Measurements from ENCODE around the gene WDR91.

WDR91 gene

GRCh38 chr7:135197906-135198655 is 13.2 kb downstream of the WDR91 start:
- DNase-seq: no peak

DNA sequence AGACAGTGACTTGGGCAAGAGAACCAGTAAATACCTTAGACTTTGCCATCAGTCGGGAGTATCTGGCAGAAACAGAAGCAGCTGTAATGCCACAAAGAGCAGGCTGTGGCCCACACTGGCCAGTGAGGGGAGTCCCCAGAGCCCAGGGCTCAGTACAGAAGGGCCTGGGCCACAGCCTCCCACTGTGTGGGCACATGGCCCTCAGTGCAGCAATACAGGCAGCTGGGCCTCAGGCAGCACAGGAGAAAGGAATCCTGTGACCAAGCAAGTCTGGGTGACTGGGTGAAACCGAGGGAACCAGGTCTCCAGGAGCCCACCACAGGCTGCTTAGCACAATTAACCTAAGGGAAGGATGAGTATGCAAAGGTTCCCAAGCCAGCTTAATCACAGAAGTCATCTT is 14.0 kb downstream of the WDR91 start:
- no peak for DNase-seq

GRCh38 chr7:135195968-135196629 is 15.2 kb downstream of the WDR91 start:
- DNase-seq: no peak

GRCh38 chr7:135195156-135195555 is 16.2 kb downstream of the WDR91 start:
- no peak for DNase-seq

DNA sequence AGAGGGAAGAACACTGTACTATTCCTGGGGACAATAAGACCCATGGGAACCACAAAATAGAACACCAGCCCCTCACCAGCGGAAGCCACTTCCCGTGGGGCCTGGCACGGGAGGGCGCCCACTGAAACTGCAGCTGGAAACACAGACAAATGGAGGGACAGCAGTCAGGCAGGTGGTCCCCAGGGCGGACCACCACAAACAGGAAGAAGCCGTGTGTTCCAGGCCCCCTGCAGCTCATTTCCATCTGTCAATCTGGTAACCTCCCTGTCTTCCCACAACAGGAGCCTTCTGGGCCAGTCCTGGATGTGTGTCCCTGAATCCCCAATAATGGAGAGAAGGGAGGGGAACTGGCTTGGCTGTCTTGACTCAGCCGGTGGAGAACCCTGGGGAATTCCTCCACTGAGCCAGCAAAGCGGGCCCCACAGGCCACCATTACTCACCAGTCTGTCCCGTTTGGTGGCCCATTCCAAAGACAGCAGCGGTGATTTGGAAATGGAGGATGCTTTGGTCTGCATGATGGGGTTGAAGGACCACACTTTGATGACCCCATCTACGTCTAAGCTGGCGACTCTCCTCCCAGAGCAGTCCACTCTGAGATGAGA is 16.7 kb downstream of the WDR91 start:
- no peak for DNase-seq

DNA sequence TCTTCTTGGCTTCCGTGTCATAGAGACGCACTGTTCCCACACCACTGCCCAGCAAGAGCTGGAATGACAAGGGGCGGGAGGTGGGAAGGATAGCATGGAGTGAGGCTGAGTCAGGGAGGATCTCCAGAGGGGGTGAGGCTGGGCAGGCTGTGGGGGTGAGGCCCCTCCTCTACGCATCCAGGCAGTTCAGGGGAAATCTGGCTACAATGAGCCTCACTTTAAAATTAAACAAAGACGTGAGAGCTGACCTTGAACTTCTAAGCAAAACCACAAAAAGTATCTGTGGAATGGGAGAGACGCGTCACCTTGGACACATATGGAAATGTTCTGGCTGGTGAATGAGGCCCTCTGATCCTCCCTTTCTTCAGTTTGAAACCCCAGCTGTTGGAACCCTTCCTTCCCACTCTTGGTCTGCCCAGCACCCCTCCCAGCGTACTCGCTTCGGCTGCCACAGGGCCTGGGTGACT is 17.7 kb downstream of the WDR91 start:
- no peak for DNase-seq

- DNase-seq: no peak
These were observed 18.3 kb downstream of the WDR91 start for GRCh38 chr7:135192914-135193536.

GRCh38 chr7:135190703-135191102 is 20.6 kb downstream of the WDR91 start:
- DNase-seq: no peak

- no peak for DNase-seq
These were observed 21.4 kb downstream of the WDR91 start for GRCh38 chr7:135189961-135190360.

DNA sequence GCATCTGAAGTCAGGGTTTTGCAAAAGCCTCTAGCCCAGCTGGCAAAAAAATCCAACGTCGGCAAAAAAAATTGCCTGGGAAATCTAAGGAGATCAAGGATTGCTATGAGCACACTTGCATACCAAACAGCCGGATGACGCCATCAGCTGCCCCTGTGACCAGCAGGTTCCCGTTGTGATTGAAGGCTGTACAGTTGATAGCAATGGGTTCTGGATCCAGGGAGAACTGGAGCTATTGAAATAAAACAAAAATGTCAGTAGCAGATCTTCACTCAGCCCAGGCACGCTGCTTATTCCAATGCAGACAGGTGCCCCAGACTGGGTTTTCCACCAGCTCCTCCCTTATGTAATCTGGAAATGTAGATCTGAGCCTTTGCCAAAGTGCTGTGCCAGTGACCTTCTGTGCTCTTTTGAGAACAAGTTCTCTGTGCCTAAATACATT is 22.1 kb downstream of the WDR91 start:
- DNase-seq: no peak

DNA sequence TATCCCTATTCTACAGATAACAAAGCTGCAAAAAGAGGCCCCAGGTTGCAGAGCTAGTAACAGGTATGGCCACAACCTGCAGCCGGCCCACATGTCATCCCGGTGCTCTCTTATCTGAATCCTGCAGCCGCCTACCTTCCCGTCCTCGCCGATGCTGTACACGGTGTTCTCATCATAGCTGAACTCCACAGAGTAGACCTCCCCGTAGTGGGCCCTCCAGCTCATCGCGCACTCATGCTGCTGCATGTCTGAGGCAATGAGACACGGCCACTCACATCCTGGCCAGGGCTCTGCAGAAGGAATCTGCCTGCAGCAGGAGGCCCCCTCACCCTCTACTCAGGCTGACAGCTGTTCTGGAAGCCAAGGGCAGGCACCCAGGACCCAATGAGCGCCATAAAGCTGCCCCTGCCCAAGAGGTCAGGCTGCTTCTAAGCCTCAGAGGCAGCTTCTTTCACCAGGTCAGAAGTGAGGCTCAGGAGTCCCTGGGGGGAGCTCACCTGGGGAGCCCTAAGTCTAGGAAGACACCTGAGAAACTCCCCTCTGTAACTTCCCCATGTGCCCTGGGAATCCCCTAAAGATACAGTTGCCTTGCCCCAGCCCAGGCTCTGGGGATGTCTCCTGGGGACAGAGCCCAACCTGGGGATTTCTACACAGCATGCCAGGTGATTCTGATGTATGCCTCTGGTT is 22.9 kb downstream of the WDR91 start:
- no peak for DNase-seq

GRCh38 chr7:135186841-135187253 is 24.5 kb downstream of the WDR91 start:
- no peak for DNase-seq

DNA sequence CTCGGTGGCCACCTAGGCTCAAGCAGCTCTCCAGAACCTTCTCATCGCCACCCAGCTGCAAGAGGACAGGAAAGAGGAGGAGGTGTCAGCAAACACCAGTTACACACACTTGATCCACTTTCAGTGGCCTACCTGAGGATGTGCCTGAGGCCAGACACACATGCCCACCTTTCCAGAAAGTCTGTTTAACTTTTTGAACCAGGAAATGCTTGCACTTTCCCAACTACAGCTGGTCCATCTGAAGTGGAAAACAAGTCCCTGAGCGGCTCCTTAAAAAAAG is 25.1 kb downstream of the WDR91 start:
- no peak for DNase-seq

GRCh38 chr7:135185471-135186260 is 25.7 kb downstream of the WDR91 start:
- no peak for DNase-seq

DNA sequence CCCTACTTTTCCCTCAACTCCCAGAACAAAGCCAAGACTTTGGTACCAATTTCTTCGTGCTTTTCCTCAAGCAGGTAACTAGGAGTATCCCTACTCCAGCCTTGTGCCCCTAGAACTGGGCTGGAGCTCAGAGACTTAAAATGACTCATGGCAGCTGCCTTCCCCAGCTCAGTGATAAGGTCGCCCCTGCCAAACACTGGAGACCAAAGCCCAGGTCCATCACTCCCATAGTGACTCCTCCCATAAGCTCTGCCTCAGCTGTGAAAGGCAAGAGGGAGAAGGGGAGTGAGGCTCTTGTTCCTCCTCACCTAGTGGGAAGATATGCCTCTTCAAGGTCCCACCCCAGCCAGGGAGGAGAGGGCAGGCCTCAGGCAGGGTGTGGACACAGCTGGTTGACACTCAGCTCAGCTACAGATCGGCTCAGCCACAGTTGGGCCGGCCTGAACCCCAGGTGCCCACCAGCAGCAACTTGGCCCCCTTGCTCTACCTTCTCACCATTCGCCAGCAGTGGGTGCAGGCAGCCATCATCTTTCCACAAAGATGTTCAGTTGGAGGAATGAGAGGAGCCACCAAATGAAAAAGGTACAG is 27.0 kb downstream of the WDR91 start:
- DNase-seq: no peak

DNA sequence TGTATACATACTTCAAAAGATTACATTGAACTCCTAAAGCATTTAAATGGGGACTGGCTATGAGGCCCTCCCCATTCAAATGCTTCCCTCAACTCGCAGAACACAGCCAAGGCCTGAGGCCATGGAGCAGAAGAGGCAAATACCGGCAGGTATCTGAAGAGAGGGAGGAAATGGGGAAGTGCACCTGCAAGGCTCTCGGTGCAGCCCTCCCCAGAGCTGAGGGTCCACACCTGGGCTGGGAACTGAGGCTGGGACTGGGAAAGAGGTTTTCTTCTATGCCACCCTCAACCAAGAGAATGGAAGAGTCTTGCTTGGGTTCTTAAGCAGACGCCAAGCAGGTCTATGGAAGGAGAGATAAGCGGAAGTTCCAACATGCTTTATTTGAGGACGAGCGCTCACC is 27.8 kb downstream of the WDR91 start:
- no peak for DNase-seq

- DNase-seq: no peak
These were observed 29.2 kb downstream of the WDR91 start for GRCh38 chr7:135181929-135182678.

DNA sequence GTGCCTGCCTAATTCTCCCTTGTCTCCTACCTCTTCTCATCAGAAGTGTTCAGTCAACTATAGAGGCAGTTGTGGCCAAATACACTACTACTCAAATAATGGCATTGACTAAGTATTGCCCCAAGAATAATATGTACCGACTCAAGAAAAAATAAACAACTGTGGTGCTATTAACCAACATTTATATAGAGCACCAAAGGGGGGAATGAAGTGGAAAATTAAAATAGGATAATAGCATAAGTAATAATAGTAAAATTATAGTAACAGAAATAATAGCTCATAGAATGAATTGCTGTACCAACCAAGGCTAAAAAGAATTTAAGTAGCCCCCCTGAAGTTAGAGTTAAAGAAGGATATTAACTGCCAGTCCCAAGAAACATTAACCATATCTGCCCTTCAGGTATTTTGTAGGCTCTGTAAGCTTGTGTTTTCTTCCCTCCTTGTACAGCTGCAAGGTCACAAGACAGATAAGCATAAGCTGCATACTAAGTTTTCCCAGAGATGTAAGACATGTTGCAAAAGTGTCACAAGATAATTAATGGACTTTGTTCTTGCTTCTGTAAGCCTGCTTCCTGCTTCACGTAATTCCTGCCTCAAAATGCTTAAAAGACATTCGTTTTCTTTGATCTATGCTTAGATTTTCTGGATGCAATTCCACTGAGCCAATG is 29.9 kb downstream of the WDR91 start:
- no peak for DNase-seq

DNA sequence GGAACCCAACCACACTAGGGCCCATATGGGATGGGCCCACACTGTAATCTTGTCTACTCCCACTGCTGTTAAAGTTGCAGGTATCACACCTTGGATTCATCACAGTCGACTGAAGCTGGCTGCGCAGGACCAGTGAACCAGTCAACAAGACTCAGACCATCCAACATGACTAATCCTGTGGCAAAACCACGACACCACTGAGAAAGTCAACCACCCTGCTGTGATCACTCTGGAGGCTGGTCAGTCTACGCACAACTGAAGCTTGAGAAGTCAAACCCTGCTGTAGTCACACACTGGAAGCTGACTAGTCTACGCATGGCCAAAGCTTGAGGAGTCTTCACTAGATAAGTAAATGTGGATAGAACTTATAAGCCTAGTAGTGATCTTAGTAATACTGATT is 31.2 kb downstream of the WDR91 start:
- DNase-seq: no peak

DNA sequence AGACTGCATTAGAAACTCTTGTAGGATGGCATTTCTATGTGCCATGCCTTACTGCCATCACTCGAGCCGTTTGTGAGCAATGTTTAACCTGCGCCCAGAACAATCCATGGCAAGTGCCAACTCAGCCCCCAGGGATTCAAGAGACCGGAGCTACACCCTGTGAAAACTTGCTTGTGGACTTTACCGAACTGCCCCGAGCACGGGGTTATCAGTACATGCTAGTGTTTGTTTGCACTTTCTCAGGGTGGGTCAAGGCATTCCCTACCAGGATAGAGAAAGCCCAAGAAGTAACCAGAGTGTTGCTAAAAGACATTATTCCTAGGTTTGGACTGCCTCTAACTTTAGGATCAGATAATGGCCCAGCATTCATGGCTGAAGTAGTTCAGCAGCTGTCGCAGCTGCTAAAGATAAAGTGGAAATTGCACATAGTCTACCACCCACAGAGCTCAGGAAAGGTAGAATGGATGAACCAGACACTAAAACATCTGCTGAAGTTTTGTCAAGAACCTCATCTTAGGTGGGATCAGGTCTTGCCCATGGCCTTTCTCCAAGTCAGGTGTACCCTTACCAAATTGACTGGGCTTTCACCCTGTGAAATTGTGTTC is 31.9 kb downstream of the WDR91 start:
- no peak for DNase-seq
